Frontal cortex (tissue), 4 donors: ENCODE measurements around the gene GALNT3. TPM values are rescaled to one million over a fixed set of nuclear protein-coding genes. Genes with fewer than 3 reads are reported as not detected.
A peak's percentile ranks its signal among the peaks of the same experiment; 100 is the strongest.

Experiments
- DNase-seq, 2 donors: peaks; one replicate each; pipeline ENCODE4 v3.0.0; 2012; ENCODE audit warnings: low spot score in 2 of 2
- FAIRE-seq: peaks from 2 replicates; lab custom pipeline; 2012; peaks lifted over from hg19 to GRCh38; lab: Jason Lieb, UNC
- total RNA-seq: library from RNA; depleted of rRNA; stranded (reverse); fragments of >200 nt; gene quantifications from one replicate; pipeline ENCODE4 v1.2.3, GENCODE V29; 2014
- donor health status: control.
- donor health status: control.
- donor health status: control.

The GALNT3 gene
- total RNA-seq, 1 donor from 2014 or later = 3.7 TPM

GRCh38 chr2:165801176-165801575, 7.1 kb upstream of the GALNT3 start:
- no peak for DNase-seq
- FAIRE-seq = no peak

GRCh38 chr2:165796819-165797530, 2.9 kb upstream of the GALNT3 start:
- FAIRE-seq = no peak
- DNase-seq = no peak

- FAIRE-seq (no peak), DNase-seq (no peak)
These were observed 2.1 kb upstream of the GALNT3 start for GRCh38 chr2:165796129-165796528.

- DNase-seq (no peak), FAIRE-seq (no peak)
These were observed 964 bp upstream of the GALNT3 start for GRCh38 chr2:165795011-165795410.

GRCh38 chr2:165794536-165794928, 485 bp upstream of the GALNT3 start:
- DNase-seq = peak in 1 of 2 donors; percentile 28
- no peak for FAIRE-seq

GRCh38 chr2:165793161-165793778, 777 bp downstream of the GALNT3 start:
- FAIRE-seq = no peak
- DNase-seq = peak; percentile 25 to 29

GRCh38 chr2:165792104-165792454, 2.0 kb downstream of the GALNT3 start:
- FAIRE-seq (no peak), DNase-seq (no peak)

GRCh38 chr2:165791421-165792103, 2.5 kb downstream of the GALNT3 start:
- DNase-seq (no peak), FAIRE-seq (no peak)

GRCh38 chr2:165790466-165790865, 3.6 kb downstream of the GALNT3 start:
- no peak for DNase-seq
- FAIRE-seq = no peak

GRCh38 chr2:165787334-165787733, 6.7 kb downstream of the GALNT3 start:
- FAIRE-seq (no peak), DNase-seq (no peak)

- no peak for DNase-seq
- no peak for FAIRE-seq
These were observed 14.3 kb downstream of the GALNT3 start for GRCh38 chr2:165779706-165780105.

- FAIRE-seq (no peak), DNase-seq (no peak)
These were observed 15.2 kb downstream of the GALNT3 start for GRCh38 chr2:165778653-165779451.

GRCh38 chr2:165778187-165778556, 15.9 kb downstream of the GALNT3 start:
- FAIRE-seq (no peak), DNase-seq (no peak)

- FAIRE-seq = no peak
- no peak for DNase-seq
These were observed 16.4 kb downstream of the GALNT3 start for GRCh38 chr2:165777522-165778186.

GRCh38 chr2:165776796-165777195, 17.3 kb downstream of the GALNT3 start:
- FAIRE-seq (no peak), DNase-seq (no peak)

GRCh38 chr2:165776013-165776412, 18.0 kb downstream of the GALNT3 start:
- DNase-seq (no peak), FAIRE-seq (no peak)

GRCh38 chr2:165773684-165774083, 20.4 kb downstream of the GALNT3 start:
- DNase-seq (no peak), FAIRE-seq (no peak)

- no peak for FAIRE-seq
- DNase-seq = no peak
These were observed 21.9 kb downstream of the GALNT3 start for GRCh38 chr2:165772183-165772582.

- FAIRE-seq = no peak
- no peak for DNase-seq
These were observed 27.6 kb downstream of the GALNT3 start for GRCh38 chr2:165766326-165766927.

- DNase-seq (no peak), FAIRE-seq (no peak)
These were observed 31.3 kb downstream of the GALNT3 start for GRCh38 chr2:165762723-165763122.
